Activated CD8-positive, alpha-beta T cell treated with anti-CD3 and anti-CD28 coated beads for 36 hours (primary cell): ENCODE measurements around the gene OR4X1. TPM values are rescaled to one million over a fixed set of nuclear protein-coding genes. Genes with fewer than 3 reads are reported as not detected.
"Not testable (repeated sequence)": the region's sequence is repeated elsewhere in the genome, so short reads cannot be mapped to it uniquely, and the experiment has no call there.

Experiments
- ATAC-seq: fragments of 200-7000 bp; cut with Tn5 transposase; one replicate; pipeline ENCODE4 v1.10.0; 2021; ENCODE audit warnings: mild to moderate bottlenecking, moderate library complexity
- CTCF ChIA-PET: fragments of 350-600 bp; sonication (Branson Sonifier 250); formaldehyde crosslinking; loops from one replicate; lab custom pipeline; 2021; ENCODE audit warnings: antibody characterized with exemption; lab: Charles Lee
- POLR2A ChIA-PET: fragments of 350-600 bp; sonication (Branson Sonifier 250); formaldehyde crosslinking; loops from one replicate; lab custom pipeline; 2021; ENCODE audit warnings: antibody characterized with exemption; lab: Charles Lee
- DNase-seq: peaks from one replicate; pipeline ENCODE4 v3.0.0-alpha.2; 2020
- H3K27ac Mint-ChIP-seq: one replicate; pipeline ENCODE4 v1.8.0; 2021; ENCODE audit warnings: mild to moderate bottlenecking, mixed read lengths
- H3K27me3 Mint-ChIP-seq: one replicate; pipeline ENCODE4 v1.8.0; 2021; ENCODE audit warnings: mixed read lengths
- H3K36me3 Mint-ChIP-seq: one replicate; pipeline ENCODE4 v1.8.0; 2021; ENCODE audit warnings: low read depth, mixed read lengths
- H3K4me1 Mint-ChIP-seq: one replicate; pipeline ENCODE4 v1.8.0; 2021; ENCODE audit warnings: low read depth, mixed read lengths
- H3K4me3 Mint-ChIP-seq: one replicate; pipeline ENCODE4 v1.8.0; 2021; ENCODE audit warnings: mild to moderate bottlenecking, moderate library complexity, mixed read lengths
- H3K9me3 Mint-ChIP-seq: one replicate; pipeline ENCODE4 v1.8.0; 2021; ENCODE audit warnings: mixed read lengths
- CTCF ChIP-seq: fragments of 200-600 bp; IDR thresholded peaks from one replicate; pipeline ENCODE4 v1.8.0; 2022; ENCODE audit warnings: antibody characterized with exemption, mild to moderate bottlenecking
- intact Hi-C: fragments of 100-400 bp; cut with micrococcal nuclease; formaldehyde crosslinking; loops from one replicate; pipeline ENCODE4 v1.10.0; 2022
- total RNA-seq, 2 experiments: library from RNA; stranded (reverse); gene quantifications; one replicate each; pipeline ENCODE4 v1.2.3, GENCODE V29; 2021

Gene OR4X1
- total RNA-seq, 2 experiments from 2014 or later = not detected

GRCh38 chr11:48272606-48273005 is 8.9 kb downstream of the OR4X1 start:
- Mint-ChIP-seq H3K27ac (no peak overlapping the region), H3K4me1 (no peaks in the 10 kb centered on the region), H3K36me3 (no peaks in the 10 kb centered on the region), H3K4me3 (no peak overlapping the region), H3K9me3 (no peaks in the 10 kb centered on the region), H3K27me3 (peaks cover 3% of the 10 kb centered on the region)
- DNase-seq (no peak), ATAC-seq (no peak)
- intact Hi-C loops = no loop called here
- ChIA-PET CTCF (interaction anchor here (1.3 kb wide), 1 partner anchor 100 kb away, joined by 3 read pairs; no protein-coding TSS in a partner anchor), POLR2A (no interaction called here)
- no peak for TF ChIP-seq CTCF

GRCh38 chr11:48305923-48306322 is 42.3 kb downstream of the OR4X1 start, which contains the start of gene OR4S1:
Gene OR4S1 (plus strand): TSS chr11:48306223. CDS start chr11:48306223, 0 bp downstream.
- ATAC-seq (no peak), DNase-seq (no peak)
- H3K4me3 Mint-ChIP-seq = no peak within 1 kb of the TSS
- CTCF ChIA-PET = no interaction called here
- H3K27me3 Mint-ChIP-seq = peaks cover 1% of the 10 kb centered on the region
- no peaks in the 10 kb centered on the region for H3K9me3 Mint-ChIP-seq
- H3K27ac Mint-ChIP-seq = no peak within 1 kb of the TSS
- intact Hi-C loops = no loop called here
- no peak for TF ChIP-seq CTCF
- no peaks in the 10 kb centered on the region for H3K4me1 Mint-ChIP-seq
- POLR2A ChIA-PET = no interaction called here
- no peaks in the 10 kb centered on the region for H3K36me3 Mint-ChIP-seq

GRCh38 chr11:48307760-48308386 is 44.2 kb downstream of the OR4X1 start:
- no peaks in the 10 kb centered on the region for H3K4me1 Mint-ChIP-seq
- ATAC-seq = peak; percentile 69

GRCh38 chr11:48313590-48313989 is 49.9 kb downstream of the OR4X1 start:
- intact Hi-C loops, H3K27me3 Mint-ChIP-seq: not testable (repeated sequence)

More at GRCh38 chr11:48307760-48308386, 44.2 kb downstream of the OR4X1 start:
- H3K27me3 Mint-ChIP-seq = peaks cover 1% of the 10 kb centered on the region
- intact Hi-C loops = no loop called here
- no peaks in the 10 kb centered on the region for H3K9me3 Mint-ChIP-seq
- no peak overlapping the region for H3K4me3 Mint-ChIP-seq
- no peak overlapping the region for H3K27ac Mint-ChIP-seq
- H3K36me3 Mint-ChIP-seq = no peaks in the 10 kb centered on the region
- POLR2A ChIA-PET = no interaction called here
- DNase-seq = peak; percentile 82
- CTCF ChIA-PET = interaction anchor here (0.6 to 2.1 kb wide), 11 partner anchors 9 to 1688 kb away, joined by 3 to 8 read pairs (median 3); no protein-coding TSS in a partner anchor
- peak; percentile 84 for TF ChIP-seq CTCF

More at GRCh38 chr11:48313590-48313989, 49.9 kb downstream of the OR4X1 start:
- H3K27ac Mint-ChIP-seq, H3K36me3 Mint-ChIP-seq, ATAC-seq, H3K4me1 Mint-ChIP-seq, POLR2A ChIA-PET, DNase-seq, H3K4me3 Mint-ChIP-seq, H3K9me3 Mint-ChIP-seq, CTCF ChIA-PET: not testable (repeated sequence)

Other genes starting within 250 kb of the OR4X1 start
- not detected for gene OR4B1, start 47.1 kb upstream of the OR4X1 start, total RNA-seq
- gene OR4X2, start 18.8 kb upstream of the OR4X1 start, total RNA-seq = not detected
- gene OR4S1, start 42.4 kb downstream of the OR4X1 start, total RNA-seq = not detected
- gene OR4C3, start 61.1 kb downstream of the OR4X1 start, total RNA-seq = not detected
- not detected for gene OR4C5, start 102.6 kb downstream of the OR4X1 start, total RNA-seq
- gene OR4A47, start 224.9 kb downstream of the OR4X1 start, total RNA-seq = not detected